Activated naive CD4-positive, alpha-beta T cell (primary cell): ENCODE measurements around the gene SDCCAG8.
A peak's percentile ranks its signal among the peaks of the same experiment; 100 is the strongest.

Experiments used
- DNase-seq, 4 experiments: peaks; one replicate each; lab custom pipeline; 2025; lab: John Stamatoyannopoulos, UW

SDCCAG8 gene

GRCh38 chr1:243254233-243254926 is 1.5 kb upstream of the SDCCAG8 start:
- peak; percentile 17 to 60 (median 30) for DNase-seq

GRCh38 chr1:243254927-243255790 is 682 bp upstream of the SDCCAG8 start, which contains the start of gene CEP170:
TSS of gene CEP170 (minus strand) at chr1:243255281. CDS start at chr1:243225280, 30,001 bp downstream.
- DNase-seq = peak; percentile 77 to 87 (median 80)

GRCh38 chr1:243256590-243256989 is 749 bp downstream of the SDCCAG8 start:
- DNase-seq = no peak

- no peak for DNase-seq
Measured at GRCh38 chr1:243257189-243257588, 1.3 kb downstream of the SDCCAG8 start.

GRCh38 chr1:243258731-243259130 is 2.9 kb downstream of the SDCCAG8 start:
- no peak for DNase-seq

- no peak for DNase-seq
Measured at GRCh38 chr1:243260221-243260880, 4.5 kb downstream of the SDCCAG8 start.

GRCh38 chr1:243261390-243261789 is 5.5 kb downstream of the SDCCAG8 start:
- DNase-seq = no peak

GRCh38 chr1:243264717-243265116 is 8.9 kb downstream of the SDCCAG8 start:
- no peak for DNase-seq

GRCh38 chr1:243266231-243266630 is 10.4 kb downstream of the SDCCAG8 start:
- no peak for DNase-seq

- no peak for DNase-seq
Measured at GRCh38 chr1:243267471-243267880, 11.6 kb downstream of the SDCCAG8 start.

- DNase-seq = no peak
Measured at GRCh38 chr1:243267914-243268653, 12.2 kb downstream of the SDCCAG8 start.

GRCh38 chr1:243268751-243269460 is 13.1 kb downstream of the SDCCAG8 start:
- DNase-seq = no peak

GRCh38 chr1:243269461-243269801 is 13.6 kb downstream of the SDCCAG8 start:
- no peak for DNase-seq

- DNase-seq = no peak
Measured at GRCh38 chr1:243270097-243270864, 14.4 kb downstream of the SDCCAG8 start.

GRCh38 chr1:243271996-243272395 is 16.2 kb downstream of the SDCCAG8 start:
- DNase-seq = no peak

- DNase-seq = no peak
Measured at GRCh38 chr1:243272401-243272800, 16.6 kb downstream of the SDCCAG8 start.

- DNase-seq = no peak
Measured at GRCh38 chr1:243273506-243273905, 17.7 kb downstream of the SDCCAG8 start.

GRCh38 chr1:243273945-243274344 is 18.1 kb downstream of the SDCCAG8 start:
- DNase-seq = no peak

- DNase-seq = no peak
Measured at GRCh38 chr1:243275316-243275715, 19.5 kb downstream of the SDCCAG8 start.

- no peak for DNase-seq
Measured at GRCh38 chr1:243280571-243281129, 24.8 kb downstream of the SDCCAG8 start.
